ENCODE data around the gene TEX54.
A peak's percentile ranks its signal among the peaks of the same experiment; 100 is the strongest.
"Not testable (repeated sequence)": the region's sequence is repeated elsewhere in the genome, so short reads cannot be mapped to it uniquely, and the experiment has no call there.

TEX54 gene

DNA sequence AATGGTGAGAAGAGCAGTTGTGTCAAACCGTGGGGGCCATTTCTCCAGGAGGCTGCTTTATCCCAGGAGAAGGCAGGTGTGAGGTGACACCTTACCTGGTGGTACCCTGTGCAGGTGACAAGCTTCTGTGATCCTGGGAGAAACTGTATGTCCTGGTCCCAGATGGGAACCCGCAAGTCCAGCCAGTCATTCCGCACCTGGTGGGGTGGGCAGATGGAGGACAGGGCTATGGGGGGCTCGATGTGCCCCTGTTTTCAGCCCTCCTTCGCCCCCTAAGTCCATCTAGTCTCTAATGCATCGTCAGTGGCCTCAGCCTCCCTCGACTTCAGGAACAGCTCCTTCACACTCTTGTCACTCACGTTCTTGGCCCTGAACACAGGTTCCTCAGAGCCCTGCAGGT is 2.7 kb upstream of the TEX54 start:
- DNase-seq (ENCODE audit: low spot score), result no peak

DNA sequence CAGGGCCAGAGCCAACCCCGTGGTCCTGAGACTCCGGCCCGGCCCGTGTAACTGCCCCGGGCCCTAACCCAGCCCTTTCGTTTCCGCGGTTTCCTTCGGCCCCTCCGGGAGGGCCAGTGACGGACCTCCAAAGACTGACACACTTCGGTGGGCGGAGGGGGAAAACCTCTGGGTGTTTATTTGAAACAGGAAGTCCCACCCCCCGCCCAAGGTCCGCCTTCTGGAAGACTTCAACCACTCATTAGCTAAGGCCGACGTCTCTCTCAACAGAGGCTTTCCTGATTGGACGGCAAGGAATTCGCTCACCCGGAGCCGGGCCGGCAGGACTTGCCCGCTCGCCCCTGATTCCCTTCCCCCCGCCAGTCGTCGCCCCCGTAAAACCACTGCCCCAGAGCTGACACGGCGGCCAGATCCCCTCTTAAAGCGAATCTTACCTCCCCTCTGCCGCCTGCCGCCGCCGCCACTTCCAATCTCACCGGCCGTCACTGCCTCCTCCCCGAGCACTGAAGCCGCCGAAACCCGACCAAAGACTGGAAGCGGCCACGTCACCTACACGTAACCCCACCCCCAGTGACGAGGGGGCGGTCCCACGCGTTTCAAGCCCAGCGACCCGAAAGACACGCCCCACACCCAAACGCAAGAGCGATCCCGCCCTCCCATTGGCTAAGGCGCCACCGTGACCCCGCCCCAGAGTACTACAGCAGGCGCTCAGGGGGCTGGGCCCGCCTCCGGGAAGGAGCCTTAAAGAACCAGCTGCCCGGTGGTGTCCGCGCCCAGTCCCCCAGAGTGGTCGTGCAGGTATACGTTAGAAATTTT is 913 bp downstream of the TEX54 start, which contains the start of gene STX5:
TSS of gene STX5 (minus strand) at position 532 of the 816 bp plus-strand sequence. CDS start 808 bp downstream, outside the sequence.
- DNase-seq (ENCODE audit: low spot score), result peak; percentile 99

DNA sequence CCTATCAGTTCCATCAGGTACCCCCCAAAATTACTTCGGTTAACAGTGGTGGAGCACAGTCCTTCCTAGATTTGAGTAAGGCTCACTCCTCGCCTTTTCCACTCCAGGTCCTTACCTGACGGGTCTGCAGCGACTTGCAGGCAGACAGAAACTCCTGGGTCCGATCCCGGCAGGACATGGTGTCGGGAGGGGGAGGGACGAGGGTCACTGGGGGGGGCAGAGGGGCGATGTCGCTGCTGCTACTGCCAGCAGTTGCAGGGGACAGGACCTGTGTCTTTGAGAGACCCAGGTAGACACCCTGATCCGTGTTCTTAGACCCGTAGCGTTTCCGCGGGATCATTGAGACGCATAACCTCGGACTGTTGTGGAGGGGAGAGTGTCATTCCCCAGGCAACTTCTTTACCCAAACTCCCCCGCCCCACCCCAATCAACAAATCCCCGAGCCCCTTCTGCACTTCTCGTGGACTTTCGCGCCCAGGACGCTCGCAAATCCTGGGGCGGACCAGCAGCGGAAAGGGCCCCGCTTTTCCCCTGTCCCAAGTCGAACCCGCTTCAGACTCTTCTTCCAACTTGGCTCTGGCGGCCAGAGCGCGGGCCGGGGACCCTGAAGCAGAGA is 1.6 kb downstream of the TEX54 start:
- DNase-seq (ENCODE audit: low spot score), result no peak

DNA sequence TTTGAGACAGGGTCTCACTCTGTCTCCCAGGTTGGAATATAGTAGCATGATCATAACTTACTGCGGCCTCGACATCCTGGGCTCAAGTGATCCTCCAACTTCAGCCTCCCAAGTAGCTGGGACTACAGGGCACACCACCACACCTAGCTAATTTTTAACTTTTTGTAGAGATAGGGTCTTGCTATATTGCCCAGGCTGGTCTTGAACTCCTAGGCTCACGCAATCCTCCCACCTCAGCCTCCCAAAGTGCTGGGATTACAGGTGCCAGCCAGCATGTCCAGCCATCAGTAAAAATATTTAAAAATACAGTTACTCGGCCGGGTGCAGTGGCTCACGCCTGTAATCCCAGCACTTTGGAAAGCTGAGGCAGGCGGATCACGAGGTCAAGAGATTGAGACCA is 4.5 kb downstream of the TEX54 start:
- DNase-seq (ENCODE audit: low spot score), result not testable (repeated sequence)

DNA sequence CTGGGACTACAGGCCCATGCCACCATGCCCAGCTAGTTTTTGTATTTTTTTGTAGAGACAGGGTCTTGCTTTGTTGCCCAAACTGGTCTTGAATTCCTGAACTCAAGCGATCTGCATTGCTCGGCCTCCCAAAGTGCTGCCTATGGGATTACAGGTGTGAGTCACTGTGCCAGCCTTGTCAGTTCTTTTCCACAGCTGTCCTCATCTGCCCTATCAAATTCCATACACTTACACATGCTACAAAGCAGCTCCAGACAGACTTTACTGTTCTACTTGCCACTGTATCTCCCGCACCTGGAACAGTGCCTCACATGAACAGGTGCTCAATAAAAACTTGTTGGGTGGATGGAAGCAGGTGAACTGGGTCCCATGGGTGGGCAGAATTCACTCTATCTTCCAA is 9.0 kb downstream of the TEX54 start:
- DNase-seq (ENCODE audit: low spot score), result no peak

DNA sequence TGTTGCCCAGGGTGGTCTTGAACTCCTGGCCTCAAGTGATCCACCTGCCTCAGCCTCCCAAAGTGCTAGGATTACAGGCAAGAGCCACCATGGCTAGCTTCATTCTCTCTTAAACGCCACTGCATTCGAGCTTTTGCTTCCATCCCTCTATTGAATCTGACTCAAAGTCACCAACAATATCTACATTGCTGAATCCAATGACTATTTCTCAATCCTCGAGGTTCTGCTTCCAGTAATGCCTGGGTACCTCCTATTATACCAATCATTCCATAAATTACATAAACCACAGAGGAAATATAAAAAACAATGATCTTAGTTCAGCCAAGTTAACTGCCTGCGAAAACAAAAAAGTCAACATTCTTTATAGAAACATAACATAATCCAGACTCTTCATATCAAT is 15.5 kb downstream of the TEX54 start:
- DNase-seq (ENCODE audit: low spot score), result no peak

DNA sequence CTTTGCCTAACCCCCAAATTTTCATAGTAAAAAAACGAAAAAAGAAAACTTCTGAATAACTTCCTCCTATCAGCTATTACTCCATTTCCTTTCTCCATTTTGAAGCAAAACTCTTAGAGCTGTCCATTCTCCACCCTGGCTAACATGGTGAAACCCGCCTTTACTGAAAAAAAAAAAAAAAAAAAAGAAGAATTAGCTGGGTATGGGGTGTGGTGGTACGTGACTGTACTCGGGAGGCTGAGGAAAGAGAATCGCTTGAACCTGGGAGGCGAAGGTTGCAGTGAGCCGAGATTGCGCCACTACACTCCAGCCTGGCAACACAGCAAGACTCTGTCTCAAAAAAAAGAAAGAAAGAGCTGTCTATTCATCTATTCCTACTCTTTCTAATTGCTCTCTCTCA is 16.1 kb downstream of the TEX54 start:
- no peak for DNase-seq (ENCODE audit: low spot score)

DNA sequence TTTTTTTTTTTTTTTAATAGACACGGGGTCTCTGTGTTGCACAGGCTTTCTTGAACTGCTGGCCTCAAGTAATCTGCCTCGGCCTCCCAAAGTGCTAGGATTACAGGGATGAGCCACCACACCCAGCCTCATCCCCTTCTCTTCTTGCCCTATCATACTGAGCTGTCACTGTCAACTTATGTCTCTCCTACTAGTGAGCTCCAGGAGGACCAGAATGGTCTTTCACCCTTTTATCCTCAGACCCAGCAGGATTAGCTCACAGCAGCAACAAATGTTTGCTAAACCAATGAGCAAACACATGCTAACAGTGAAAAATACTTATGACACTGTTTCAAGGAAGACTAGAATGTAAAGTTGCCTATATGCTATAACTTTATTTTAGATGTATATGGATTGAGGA is 21.0 kb downstream of the TEX54 start:
- no peak for DNase-seq (ENCODE audit: low spot score)

DNA sequence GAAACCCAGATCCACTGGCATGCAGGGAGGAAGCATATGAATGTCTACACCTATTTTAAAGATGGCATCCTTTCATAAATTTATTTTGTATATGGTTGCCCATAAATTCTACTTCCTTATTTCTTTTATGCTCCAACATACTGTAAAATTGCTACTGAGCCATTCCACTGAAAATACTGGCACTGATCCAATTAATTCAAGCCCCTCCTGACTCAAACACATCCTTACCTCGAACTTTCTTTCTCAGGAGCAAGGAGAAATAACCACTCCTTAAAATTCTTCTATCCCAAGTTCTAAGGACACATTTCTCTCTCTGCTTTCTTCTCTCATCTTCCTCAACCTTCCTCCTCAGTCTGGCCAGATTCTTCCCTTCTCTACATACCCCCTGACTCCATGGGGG is 21.9 kb downstream of the TEX54 start:
- no peak for DNase-seq (ENCODE audit: low spot score)

DNA sequence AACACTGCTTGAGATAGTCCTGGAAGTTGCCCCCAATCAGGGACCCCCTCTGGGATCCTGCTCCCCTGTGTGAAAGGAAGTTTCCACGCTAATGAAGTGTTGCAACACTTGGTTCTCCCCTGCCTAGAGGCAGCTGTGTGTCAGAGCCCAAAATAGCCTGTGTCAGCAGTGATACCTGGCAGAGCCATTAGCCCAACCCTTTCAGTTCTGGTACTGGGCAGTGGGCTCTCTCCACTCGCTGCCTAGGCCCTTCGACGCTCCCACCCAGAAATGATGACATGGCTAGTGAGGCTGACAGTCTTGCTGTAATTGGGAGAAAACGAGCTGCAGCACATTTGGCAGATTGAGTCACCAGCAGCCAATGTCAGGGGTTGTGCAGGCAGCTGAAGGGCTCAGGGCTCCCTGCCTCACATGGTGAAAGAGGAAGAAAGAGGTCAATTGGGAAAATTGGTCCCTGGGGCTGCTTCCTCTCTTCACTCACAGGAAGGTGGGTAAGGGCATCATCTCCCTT is 26.0 kb downstream of the TEX54 start:
- no peak for DNase-seq (ENCODE audit: low spot score)

DNA sequence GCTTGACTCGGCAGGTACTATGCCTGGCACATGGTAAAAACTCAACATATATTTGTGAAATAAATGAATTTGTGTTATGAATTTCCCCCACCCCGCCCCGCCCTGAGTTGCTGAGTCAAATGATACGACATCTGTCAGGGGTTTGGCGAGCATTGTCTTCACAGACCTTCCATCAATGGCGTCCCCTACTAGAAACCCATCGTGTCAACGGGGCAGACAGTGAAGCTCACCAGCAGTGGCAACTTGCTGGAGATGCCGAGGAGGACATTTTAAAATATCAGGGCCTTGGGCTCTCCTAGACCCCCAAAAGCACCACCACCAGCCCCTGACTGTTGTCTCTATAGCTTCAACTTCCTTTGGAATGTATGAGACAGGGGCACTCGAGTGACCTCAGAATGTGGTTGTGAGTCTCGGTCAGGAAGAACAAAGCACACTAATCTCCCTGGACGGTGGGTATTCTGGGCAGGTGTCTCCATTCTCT is 26.6 kb downstream of the TEX54 start:
- DNase-seq (ENCODE audit: low spot score), result no peak

DNA sequence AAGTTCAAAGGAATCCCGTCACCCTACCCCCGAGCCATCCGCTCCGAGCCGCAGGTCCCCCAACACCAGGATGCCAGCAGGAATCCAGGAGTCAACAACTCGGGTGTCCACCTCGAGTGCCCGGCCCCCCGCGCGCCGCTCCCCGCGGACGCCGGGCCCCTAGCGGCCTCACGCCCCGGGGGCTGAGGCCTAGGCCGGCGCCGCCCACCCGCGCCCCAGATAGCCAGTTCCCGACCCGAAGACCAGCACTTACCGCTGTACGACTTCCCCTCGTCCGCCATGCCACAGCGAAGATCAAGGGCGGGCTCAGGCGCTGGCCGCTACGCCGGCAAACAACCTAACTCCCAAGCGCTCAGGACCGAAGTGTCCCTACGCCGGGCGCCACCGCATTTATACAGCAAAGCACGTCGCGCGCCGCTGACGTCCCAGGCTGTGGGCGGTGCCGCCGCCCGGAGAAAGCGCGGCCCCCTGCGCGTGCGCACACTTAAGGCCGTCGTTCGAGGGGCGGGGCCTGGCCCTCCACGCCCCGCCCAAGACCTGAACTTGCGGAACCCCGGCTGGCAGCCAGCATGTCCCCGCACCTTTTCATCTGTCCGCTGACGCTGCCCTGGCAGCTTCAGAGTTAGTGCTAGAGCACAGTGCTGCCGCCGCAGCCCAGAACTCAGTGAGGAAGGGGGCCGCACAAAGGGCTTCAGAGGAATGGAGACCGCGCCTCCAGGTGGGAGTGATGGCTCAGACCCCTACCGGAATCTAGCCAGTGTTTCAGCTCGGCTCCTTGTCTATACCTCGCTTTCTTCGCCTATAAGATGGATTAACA is 27.4 kb downstream of the TEX54 start, which contains the start of gene NXF1:
TSS of gene NXF1 (minus strand) at position 365 of the 817 bp plus-strand sequence. CDS start at position 281, 84 bp downstream.
- DNase-seq (ENCODE audit: low spot score), result peak; percentile 93

DNA sequence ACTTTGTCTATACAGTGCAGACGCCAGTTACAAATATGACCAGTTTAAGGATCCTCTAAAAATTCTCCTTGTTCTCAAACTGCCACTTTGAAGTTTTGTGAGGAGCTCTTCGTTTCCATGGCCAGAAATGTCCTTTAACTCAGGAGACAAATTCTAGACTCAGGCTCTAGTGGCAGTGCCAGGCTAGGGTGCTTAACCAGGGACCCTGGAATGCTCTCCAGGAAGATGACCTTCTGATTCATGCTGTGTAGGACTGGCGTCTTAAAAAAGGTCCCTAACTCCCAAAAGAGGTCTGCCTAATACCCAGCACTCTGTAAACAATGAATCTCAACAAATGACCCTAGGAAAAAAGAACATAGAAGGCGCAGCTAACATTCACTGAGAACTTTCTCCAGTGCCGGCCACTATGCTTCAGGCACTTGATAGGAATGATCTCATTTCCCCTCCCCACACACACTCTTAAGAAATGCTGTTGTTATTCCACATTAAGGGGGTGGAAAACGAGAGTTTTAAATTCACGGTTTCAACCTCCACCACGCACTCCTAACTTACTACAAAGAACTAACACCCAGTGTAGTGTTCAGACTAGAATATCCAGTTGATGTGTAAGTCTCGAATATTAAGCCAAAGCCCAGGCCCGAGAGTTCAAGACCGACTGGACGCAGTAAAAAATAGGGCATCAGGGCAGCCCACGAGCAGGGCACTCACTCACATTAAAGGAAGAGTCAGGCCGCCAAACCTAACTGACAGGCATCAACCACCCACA is 28.1 kb downstream of the TEX54 start:
- no peak for DNase-seq (ENCODE audit: low spot score)

DNA sequence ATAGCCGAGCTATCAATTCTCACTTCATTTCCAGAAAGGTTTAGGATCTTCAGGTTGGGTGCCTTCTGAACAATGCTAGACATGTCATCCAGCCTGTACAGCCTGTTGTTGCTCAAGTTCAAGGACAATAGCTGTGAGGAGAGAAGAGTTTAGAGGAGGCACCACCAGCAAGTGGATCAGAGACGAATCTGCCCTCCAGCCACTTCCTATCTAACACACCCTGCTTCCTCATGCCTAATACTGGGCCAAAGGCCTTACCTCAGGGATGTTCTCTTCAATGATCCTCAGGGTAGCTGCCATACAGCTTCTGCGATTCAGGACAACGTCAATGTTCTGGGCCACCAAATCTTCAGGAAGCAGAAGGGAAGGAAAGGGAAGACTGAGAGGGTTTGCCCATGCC is 31.6 kb downstream of the TEX54 start:
- DNase-seq (ENCODE audit: low spot score), result no peak

DNA sequence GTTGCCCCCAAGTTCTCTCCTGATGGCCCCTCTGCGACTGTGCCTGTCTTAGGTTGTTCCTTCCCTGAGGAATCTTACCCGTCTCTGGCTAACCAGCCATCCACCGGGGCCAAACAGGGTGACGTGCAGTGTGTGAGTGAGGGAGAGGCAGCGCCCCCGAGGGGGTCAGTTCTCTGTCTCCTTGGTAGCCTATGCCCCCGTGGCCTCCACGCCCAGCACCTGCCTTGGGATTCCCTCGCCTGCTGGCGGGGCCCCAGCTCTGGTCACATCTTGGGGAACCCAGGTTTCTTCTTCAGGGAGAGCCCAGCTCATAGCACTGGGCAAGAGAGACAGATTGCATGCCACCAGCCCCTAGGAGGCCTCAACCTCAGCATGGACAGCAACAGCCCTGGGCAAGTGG is 33.2 kb downstream of the TEX54 start:
- DNase-seq (ENCODE audit: low spot score), result no peak

DNA sequence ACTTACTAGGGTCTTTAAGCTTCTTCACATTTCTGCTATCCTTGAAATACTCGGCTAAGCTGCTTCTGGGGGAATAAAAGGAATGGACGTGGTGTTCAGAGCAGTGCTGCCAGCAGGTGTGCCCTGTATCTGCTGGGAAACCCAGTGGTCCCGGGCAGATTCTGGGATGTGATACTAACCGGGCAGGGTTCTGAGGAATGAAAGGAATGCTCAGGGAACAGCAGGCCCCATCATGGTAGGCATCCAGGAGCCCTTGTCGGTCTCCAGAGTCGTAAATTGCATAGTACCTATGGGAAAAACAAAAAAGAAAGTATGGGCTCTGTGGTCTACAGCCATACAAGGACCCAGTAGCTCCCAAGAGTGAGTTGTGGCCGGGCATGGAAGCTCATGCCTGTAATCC is 36.4 kb downstream of the TEX54 start:
- no peak for DNase-seq (ENCODE audit: low spot score)

DNA sequence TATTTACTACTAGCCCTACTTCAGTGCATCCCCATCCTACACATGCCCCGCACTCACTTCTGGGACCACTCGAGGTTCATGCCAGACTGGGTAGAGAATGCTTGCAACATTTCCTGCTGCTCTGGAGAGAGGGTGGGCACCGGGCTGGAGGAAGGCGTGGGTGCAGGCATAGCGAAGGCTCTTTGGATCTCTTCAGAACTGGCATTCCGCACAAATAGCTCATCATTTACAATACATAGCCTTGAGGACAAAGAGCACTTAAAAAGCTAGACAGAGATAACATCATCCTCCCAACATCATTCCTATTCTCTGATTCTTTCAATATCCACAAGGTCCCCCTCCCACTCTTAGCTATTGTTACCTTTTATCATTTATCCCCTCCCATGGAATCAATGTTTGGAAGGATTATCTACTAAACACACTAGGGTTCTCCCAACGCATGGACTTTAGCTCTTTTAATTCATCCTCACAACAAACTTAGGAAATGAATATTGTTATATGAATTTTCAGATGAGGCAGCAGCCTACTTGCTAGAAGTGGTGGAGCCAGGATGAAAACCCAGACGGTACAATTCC is 38.4 kb downstream of the TEX54 start:
- no peak for DNase-seq (ENCODE audit: low spot score)

DNA sequence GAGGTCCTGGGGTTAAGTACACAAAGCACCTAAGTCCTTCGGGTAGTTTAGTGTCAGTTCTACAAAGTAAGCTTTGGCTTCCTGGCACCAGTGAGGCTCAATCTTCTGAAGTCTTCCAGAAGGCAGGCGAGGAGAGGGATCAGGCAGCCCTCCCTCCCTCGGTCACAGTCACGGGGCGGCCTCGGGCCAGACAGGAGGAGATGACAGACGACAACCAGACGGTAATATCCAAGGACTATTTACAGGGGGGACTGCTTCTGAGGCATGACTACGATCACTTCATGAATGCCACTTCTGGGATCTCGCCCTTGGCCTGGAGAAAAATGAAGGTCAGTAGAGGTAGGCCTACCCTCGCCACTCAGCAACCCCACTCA is 40.5 kb downstream of the TEX54 start:
- DNase-seq (ENCODE audit: low spot score), result no peak

DNA sequence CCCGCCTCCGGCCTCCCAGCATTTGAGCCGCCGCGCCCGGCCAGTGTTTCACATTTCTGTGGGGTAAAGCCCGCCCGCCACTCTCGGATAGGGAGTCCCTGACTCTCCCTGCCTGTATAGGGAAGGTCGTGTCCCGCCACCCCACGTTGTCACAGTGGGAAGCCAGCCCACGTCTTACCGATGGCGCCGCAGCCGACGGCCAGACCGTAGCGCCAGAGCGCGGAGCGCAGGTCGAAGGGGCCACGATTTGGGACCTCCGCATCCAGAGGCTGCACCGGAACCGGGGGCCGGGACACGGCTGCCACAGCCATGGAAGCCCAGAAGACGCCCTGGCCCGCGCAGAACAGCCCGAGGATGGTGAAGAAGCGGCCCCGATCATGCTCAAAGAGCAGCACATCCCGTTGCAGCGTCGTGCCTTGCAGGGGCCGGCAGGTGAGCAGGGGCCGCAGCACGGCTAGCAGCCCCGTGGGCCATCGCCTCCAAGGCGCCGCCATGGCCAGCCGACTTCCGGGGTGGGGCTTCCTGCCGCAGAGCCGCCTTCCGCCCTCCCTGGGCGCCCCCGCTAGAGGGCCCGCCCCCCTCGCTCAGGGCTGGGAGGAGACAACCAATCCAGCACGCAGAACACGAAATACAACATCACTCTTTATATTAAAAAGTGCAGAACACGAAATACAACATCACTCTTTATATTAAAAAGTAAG is 41.0 kb downstream of the TEX54 start, which contains the start of gene TMEM223:
TSS of gene TMEM223 (minus strand) at position 506 of the 701 bp plus-strand sequence. CDS start at position 494, 12 bp downstream.
- DNase-seq (ENCODE audit: low spot score), result peak; percentile 80

DNA sequence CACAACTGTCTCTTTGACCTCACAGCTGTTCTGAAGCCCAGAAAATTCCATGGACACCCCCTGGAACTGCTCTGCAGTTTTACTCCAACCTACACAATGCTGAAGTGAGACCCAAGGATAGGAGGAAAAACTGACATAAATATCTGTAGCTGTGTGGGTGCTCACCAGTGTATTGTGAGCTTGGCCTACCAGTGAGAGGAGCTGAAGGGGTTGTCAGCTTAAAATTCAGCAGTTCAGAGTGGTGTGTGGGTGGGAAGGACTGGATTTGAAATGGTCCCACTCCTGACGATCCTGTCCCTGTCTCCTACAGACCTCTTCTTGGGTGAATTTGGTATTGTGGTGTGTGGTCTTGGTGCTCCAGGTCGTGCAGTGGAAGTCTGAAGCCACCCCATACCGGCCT is 43.1 kb downstream of the TEX54 start:
- DNase-seq (ENCODE audit: low spot score), result peak; percentile 16

Data from cerebellar cortex (tissue), 1 donor.